ENCODE data around the gene STRA8. TPM values are rescaled to one million over a fixed set of nuclear protein-coding genes. Genes with fewer than 3 reads are reported as not detected.

The STRA8 gene
- total and polyA plus RNA-seq, 2 of the 13 experiments (the other 11 are each of a cell fraction or from before 2014, with no cell fraction given): not detected

GRCh38 chr7:135265637-135266036 lies 32.0 kb downstream of the STRA8 start:
- WGBS (ENCODE audit: low lambda C conversion rate): 0% methylated on average over 1 of the region's 1 CpG
- no peaks in the 10 kb centered on the region for H3K79me2 ChIP-seq (ENCODE audit: insufficient read depth, low read length)
- DNase-seq (ENCODE audit: low spot score): no peak
- H3K4me3 ChIP-seq (replicated peaks in 1 of 3; ENCODE audit: insufficient read depth in 1 of 3, low read depth in 2 of 3, low read length in 3 of 3): no peak overlapping the region
- in situ Hi-C loops (cut with HindIII; ENCODE audit: extremely low pct_ligation_motif_present, low pct_unique_long_range_greater_than_20kb) (no loop called here), intact Hi-C loops (cut with micrococcal nuclease; ENCODE audit: unreplicated experiment) (no loop called here)
- H3K27me3 ChIP-seq (ENCODE audit: control insufficient read depth in 1 of 2, insufficient read depth in 2 of 2, low read length in 2 of 2): peaks cover 4 to 36% of the 10 kb centered on the region in 2 experiments; a peak in 3 of 5 replicates
- H3K9ac ChIP-seq (ENCODE audit: insufficient read depth, low read depth, low read length): no peak overlapping the region
- H2AFZ ChIP-seq (ENCODE audit: low read length): no peak overlapping the region
- BruUV-seq (replicated peaks): no TSS peak
- H3K9me3 ChIP-seq (ENCODE audit: low read length): peaks cover 5% of the 10 kb centered on the region; the same call in 1 of the 2 replicates
- H3K36me3 ChIP-seq (replicated peaks in 1 of 2; ENCODE audit: control insufficient read depth in 1 of 2, insufficient read depth in 2 of 2, low read length in 2 of 2): no peaks in the 10 kb centered on the region
- TF ChIP-seq CEBPG (CRISPR knock-in tag; IDR thresholded peaks at IDR 0.05) (no peak), ZNF564 (CRISPR knock-in tag; IDR thresholded peaks at IDR 0.05) (peak; percentile 90; the same call in 1 of the 2 replicates), BATF2 (CRISPR knock-in tag; IDR thresholded peaks at IDR 0.05) (no peak), ZNF143 (CRISPR knock-in tag; IDR thresholded peaks at IDR 0.05) (no peak)
- TF ChIP-seq, protein P1, sequence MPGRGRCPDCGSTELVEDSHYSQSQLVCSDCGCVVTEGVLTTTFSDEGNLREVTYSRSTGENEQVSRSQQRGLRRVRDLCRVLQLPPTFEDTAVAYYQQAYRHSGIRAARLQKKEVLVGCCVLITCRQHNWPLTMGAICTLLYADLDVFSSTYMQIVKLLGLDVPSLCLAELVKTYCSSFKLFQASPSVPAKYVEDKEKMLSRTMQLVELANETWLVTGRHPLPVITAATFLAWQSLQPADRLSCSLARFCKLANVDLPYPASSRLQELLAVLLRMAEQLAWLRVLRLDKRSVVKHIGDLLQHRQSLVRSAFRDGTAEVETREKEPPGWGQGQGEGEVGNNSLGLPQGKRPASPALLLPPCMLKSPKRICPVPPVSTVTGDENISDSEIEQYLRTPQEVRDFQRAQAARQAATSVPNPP (CRISPR knock-in tag; IDR thresholded peaks at IDR 0.05): no peak
- ChIA-PET POLR2A (no interaction called here), CTCF (ENCODE audit: low intra/inter-chr PET ratio, low total read pairs) (no interaction called here)
- H4K20me1 ChIP-seq (ENCODE audit: insufficient read depth, low read length): no peaks in the 10 kb centered on the region
- H3K4me1 ChIP-seq (ENCODE audit: insufficient read depth, low read length): peaks cover 16% of the 10 kb centered on the region
- no peak for ATAC-seq
- no peak overlapping the region for H3K4me2 ChIP-seq (ENCODE audit: low read depth, low read length)
- FAIRE-seq: no peak
- no peak overlapping the region for H3K27ac ChIP-seq (ENCODE audit: extremely low read length, insufficient read depth, low read length)

DNA sequence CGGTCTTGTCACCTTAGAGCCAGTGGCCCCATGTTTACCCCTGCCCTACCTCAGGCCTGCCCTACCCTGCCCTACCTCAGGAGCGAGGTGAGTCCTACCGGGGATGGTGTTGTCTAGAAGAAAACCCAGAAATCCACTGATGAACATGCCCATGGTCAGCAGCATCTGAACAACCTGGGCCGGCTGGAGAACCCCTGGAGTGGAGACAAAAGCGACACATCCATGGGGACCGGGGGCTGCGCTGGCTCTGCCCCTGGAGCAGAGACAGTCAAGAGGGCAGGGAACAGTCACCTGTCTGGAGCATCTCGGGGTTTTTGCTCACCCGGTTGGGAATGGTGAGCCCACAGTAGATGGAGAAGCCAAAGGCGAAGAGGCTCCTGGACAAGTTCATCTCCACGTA lies 36.3 kb downstream of the STRA8 start:
- no peak overlapping the region for H3K27ac ChIP-seq (ENCODE audit: extremely low read length, insufficient read depth, low read length)
- peaks cover 5% of the 10 kb centered on the region; the same call in 1 of the 2 replicates for H3K9me3 ChIP-seq (ENCODE audit: low read length)
- ChIA-PET CTCF (ENCODE audit: low intra/inter-chr PET ratio, low total read pairs) (no interaction called here), POLR2A (no interaction called here)
- no peak overlapping the region for H2AFZ ChIP-seq (ENCODE audit: low read length)
- intact Hi-C loops (cut with micrococcal nuclease; ENCODE audit: unreplicated experiment) (no loop called here), in situ Hi-C loops (cut with HindIII; ENCODE audit: extremely low pct_ligation_motif_present, low pct_unique_long_range_greater_than_20kb) (loop anchor here (10.0 kb wide), 1 partner anchor 375 kb away; no protein-coding TSS in a partner anchor)
- H3K79me2 ChIP-seq (ENCODE audit: insufficient read depth, low read length): no peaks in the 10 kb centered on the region
- no peak overlapping the region for H3K4me3 ChIP-seq (replicated peaks in 1 of 3; ENCODE audit: insufficient read depth in 1 of 3, low read depth in 2 of 3, low read length in 3 of 3)
- no TSS peak for BruUV-seq (replicated peaks)
- H3K4me1 ChIP-seq (ENCODE audit: insufficient read depth, low read length): peaks cover 14% of the 10 kb centered on the region
- no peak for DNase-seq (ENCODE audit: low spot score)
- WGBS (ENCODE audit: low lambda C conversion rate): 60% methylated on average over 7 of the region's 11 CpGs
- H3K9ac ChIP-seq (ENCODE audit: insufficient read depth, low read depth, low read length): no peak overlapping the region
- H3K27me3 ChIP-seq (ENCODE audit: control insufficient read depth in 1 of 2, insufficient read depth in 2 of 2, low read length in 2 of 2): peaks cover 5 to 29% of the 10 kb centered on the region in 2 experiments; a peak in 3 of 5 replicates
- no peaks in the 10 kb centered on the region for H3K36me3 ChIP-seq (replicated peaks in 1 of 2; ENCODE audit: control insufficient read depth in 1 of 2, insufficient read depth in 2 of 2, low read length in 2 of 2)
- H4K20me1 ChIP-seq (ENCODE audit: insufficient read depth, low read length): no peaks in the 10 kb centered on the region
- ATAC-seq: no peak
- FAIRE-seq: no peak
- H3K4me2 ChIP-seq (ENCODE audit: low read depth, low read length): no peak overlapping the region
- TF ChIP-seq ISX (CRISPR knock-in tag; conservative IDR thresholded peaks at IDR 0.05) (no peak), ZMYM3 (CRISPR knock-in tag; IDR thresholded peaks at IDR 0.05) (no peak), CREB1 (IDR thresholded peaks at IDR 0.05) (no peak), CREB1 (CRISPR knock-in tag; IDR thresholded peaks at IDR 0.05) (no peak), BATF2 (CRISPR knock-in tag; IDR thresholded peaks at IDR 0.05) (no peak), TBL1XR1 (IDR thresholded peaks at IDR 0.05; ENCODE audit: borderline replicate concordance, low read length, partially characterized antibody) (no peak)
- TF ChIP-seq, protein P2, sequence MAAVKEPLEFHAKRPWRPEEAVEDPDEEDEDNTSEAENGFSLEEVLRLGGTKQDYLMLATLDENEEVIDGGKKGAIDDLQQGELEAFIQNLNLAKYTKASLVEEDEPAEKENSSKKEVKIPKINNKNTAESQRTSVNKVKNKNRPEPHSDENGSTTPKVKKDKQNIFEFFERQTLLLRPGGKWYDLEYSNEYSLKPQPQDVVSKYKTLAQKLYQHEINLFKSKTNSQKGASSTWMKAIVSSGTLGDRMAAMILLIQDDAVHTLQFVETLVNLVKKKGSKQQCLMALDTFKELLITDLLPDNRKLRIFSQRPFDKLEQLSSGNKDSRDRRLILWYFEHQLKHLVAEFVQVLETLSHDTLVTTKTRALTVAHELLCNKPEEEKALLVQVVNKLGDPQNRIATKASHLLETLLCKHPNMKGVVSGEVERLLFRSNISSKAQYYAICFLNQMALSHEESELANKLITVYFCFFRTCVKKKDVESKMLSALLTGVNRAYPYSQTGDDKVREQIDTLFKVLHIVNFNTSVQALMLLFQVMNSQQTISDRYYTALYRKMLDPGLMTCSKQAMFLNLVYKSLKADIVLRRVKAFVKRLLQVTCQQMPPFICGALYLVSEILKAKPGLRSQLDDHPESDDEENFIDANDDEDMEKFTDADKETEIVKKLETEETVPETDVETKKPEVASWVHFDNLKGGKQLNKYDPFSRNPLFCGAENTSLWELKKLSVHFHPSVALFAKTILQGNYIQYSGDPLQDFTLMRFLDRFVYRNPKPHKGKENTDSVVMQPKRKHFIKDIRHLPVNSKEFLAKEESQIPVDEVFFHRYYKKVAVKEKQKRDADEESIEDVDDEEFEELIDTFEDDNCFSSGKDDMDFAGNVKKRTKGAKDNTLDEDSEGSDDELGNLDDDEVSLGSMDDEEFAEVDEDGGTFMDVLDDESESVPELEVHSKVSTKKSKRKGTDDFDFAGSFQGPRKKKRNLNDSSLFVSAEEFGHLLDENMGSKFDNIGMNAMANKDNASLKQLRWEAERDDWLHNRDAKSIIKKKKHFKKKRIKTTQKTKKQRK (IDR thresholded peaks at IDR 0.05; ENCODE audit: low read length): no peak
